Neuronal stem cell (in vitro differentiated cells): ENCODE results near the gene FOXP2.

ENCODE experiments used
- DNase-seq: peaks from one replicate; pipeline ENCODE4 v3.0.0-alpha.2; 2013; ENCODE audit warnings: low spot score
- H2AFZ ChIP-seq: one replicate; pipeline ENCODE4 v1.6.1; 2013; ENCODE audit warnings: mild to moderate bottlenecking, low read length, inconsistent platforms
- H2AK5ac ChIP-seq: 2 replicates; pipeline ENCODE4 v1.6.1; 2013; ENCODE audit warnings: low read depth, mild to moderate bottlenecking, inconsistent platforms, low read length, moderate library complexity, mixed read lengths
- H2BK120ac ChIP-seq: 2 replicates; pipeline ENCODE4 v1.6.1; 2013; ENCODE audit warnings: low read depth, mild to moderate bottlenecking, inconsistent platforms, low read length, moderate library complexity, mixed read lengths
- H2BK12ac ChIP-seq: one replicate; pipeline ENCODE4 v1.6.1; 2013; ENCODE audit warnings: low read length, inconsistent platforms
- H2BK15ac ChIP-seq: 2 replicates; pipeline ENCODE4 v1.6.1; 2013; ENCODE audit warnings: mild to moderate bottlenecking, low read length, inconsistent platforms, mixed read lengths
- H2BK5ac ChIP-seq: one replicate; pipeline ENCODE4 v1.6.1; 2013; ENCODE audit warnings: inconsistent platforms, mild to moderate bottlenecking, low read length, moderate library complexity
- H3K14ac ChIP-seq: one replicate; pipeline ENCODE4 v1.6.1; 2013; ENCODE audit warnings: low read length, inconsistent platforms
- H3K18ac ChIP-seq: 2 replicates; pipeline ENCODE4 v1.6.1; 2013; ENCODE audit warnings: low read length, inconsistent platforms
- H3K23ac ChIP-seq: 2 replicates; pipeline ENCODE4 v1.6.1; 2013; ENCODE audit warnings: low read depth, mild to moderate bottlenecking, mixed read lengths, low read length, inconsistent platforms; ENCODE audit not compliant: poor library complexity
- H3K27ac ChIP-seq: replicated peaks from 3 replicates; pipeline ENCODE4 v1.5.1; 2013; ENCODE audit warnings: low read length, inconsistent platforms
- H3K27me3 ChIP-seq, 3 experiments: 2 replicates each; pipeline ENCODE4 v1.6.1; 2013; ENCODE audit warnings: low read length in 3 of 3, mild to moderate bottlenecking in 2 of 3, inconsistent platforms in 1 of 3, low read depth in 1 of 3, mixed read lengths in 1 of 3, moderate library complexity in 1 of 3; ENCODE audit not compliant: control insufficient read depth in 3 of 3, insufficient read depth in 3 of 3
- H3K36me3 ChIP-seq, 2 donors: replicated peaks in 1 of 2; 2 replicates each; pipeline ENCODE4 v1.6.1; 2013; ENCODE audit warnings: low read length in 2 of 2; ENCODE audit not compliant: control insufficient read depth in 2 of 2, insufficient read depth in 2 of 2
- H3K4ac ChIP-seq: 2 replicates; pipeline ENCODE4 v1.6.1; 2013; ENCODE audit warnings: inconsistent platforms, mild to moderate bottlenecking, low read length, moderate library complexity
- H3K4me1 ChIP-seq, 2 donors: 1 replicate in 1 of 2; 2 replicates in 1 of 2; pipeline ENCODE4 v1.6.1; 2013; ENCODE audit warnings: low read length in 2 of 2, low read depth in 1 of 2; ENCODE audit not compliant: control insufficient read depth in 2 of 2, insufficient read depth in 1 of 2
- H3K4me2 ChIP-seq: one replicate; pipeline ENCODE4 v1.6.1; 2013; ENCODE audit warnings: mild to moderate bottlenecking, low read length, inconsistent platforms; ENCODE audit not compliant: insufficient read depth, poor library complexity, severe bottlenecking
- H3K4me3 ChIP-seq, 2 donors: 2 replicates each; pipeline ENCODE4 v1.5.1; 2013; ENCODE audit warnings: low read length in 2 of 2, mild to moderate bottlenecking in 2 of 2, inconsistent platforms in 1 of 2, moderate library complexity in 1 of 2
- H3K79me1 ChIP-seq: one replicate; pipeline ENCODE4 v1.6.1; 2013; ENCODE audit warnings: low read depth, mild to moderate bottlenecking, inconsistent platforms, low read length, moderate library complexity
- H3K9ac ChIP-seq: one replicate; pipeline ENCODE4 v1.6.1; 2013; ENCODE audit warnings: mild to moderate bottlenecking, low read depth, low read length, inconsistent platforms; ENCODE audit not compliant: poor library complexity
- H3K9me3 ChIP-seq, 2 donors: replicated peaks in 1 of 2; 2 replicates each; pipeline versions ENCODE3 to v1.6.1; 2013; ENCODE audit warnings: low read length in 2 of 2, mild to moderate bottlenecking in 2 of 2, inconsistent platforms in 1 of 2, low read depth in 1 of 2, mixed read lengths in 1 of 2, moderate library complexity in 1 of 2; ENCODE audit not compliant: control insufficient read depth in 2 of 2, insufficient read depth in 1 of 2
- H4K8ac ChIP-seq: one replicate; pipeline ENCODE4 v1.6.1; 2013; ENCODE audit warnings: low read depth, mild to moderate bottlenecking, inconsistent platforms, low read length, moderate library complexity
- H4K91ac ChIP-seq: one replicate; pipeline ENCODE4 v1.6.1; 2013; ENCODE audit warnings: low read length, low read depth, mild to moderate bottlenecking, inconsistent platforms; ENCODE audit not compliant: poor library complexity
- WGBS, 2 donors: extraction: QIAGEN DNeasy Blood & Tissue Kit; methylation state at CpG; one replicate each; pipeline ENCODE4 v1.1.7; 2013; ENCODE audit warnings: missing lambda C conversion rate in 2 of 2, mixed read lengths in 1 of 2; ENCODE audit not compliant: insufficient read length in 2 of 2, insufficient replicate concordance in 1 of 2; ENCODE audit errors: extremely low coverage in 2 of 2; 5-methylcytosine and 5-hydroxymethylcytosine counted together

FOXP2 gene

DNA sequence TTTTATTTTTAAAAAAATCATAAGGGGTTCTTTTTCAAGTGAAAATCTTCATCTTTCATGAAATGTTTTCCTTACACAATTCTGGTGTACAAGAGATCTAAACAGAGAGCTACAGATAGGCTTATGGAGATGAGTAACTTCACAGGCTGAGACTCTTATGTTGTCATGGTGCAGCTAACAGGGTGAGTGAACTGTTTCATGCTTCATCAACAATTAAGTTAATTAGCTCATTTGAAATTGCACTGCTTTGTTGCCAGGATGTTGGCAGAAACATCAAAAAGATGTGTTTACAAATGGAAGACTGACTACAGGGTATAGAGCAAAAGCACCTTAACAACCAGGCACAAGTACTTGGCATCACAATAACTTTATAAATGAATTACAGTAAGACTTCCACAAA is 230.8 kb downstream of the FOXP2 start:
- H2BK5ac ChIP-seq, result no peak overlapping the region
- no peaks in the 10 kb centered on the region for H3K79me1 ChIP-seq
- peaks cover 0 to 1% of the 10 kb centered on the region in 2 donors for H3K4me1 ChIP-seq
- H3K27ac ChIP-seq, result no peak overlapping the region
- no peaks in the 10 kb centered on the region for H3K27me3 ChIP-seq
- no peak overlapping the region for H3K18ac ChIP-seq
- H3K14ac ChIP-seq, result no peak overlapping the region
- H3K36me3 ChIP-seq, result peaks cover 0 to 3% of the 10 kb centered on the region in 2 donors
- H3K9ac ChIP-seq, result no peak overlapping the region
- H3K4me2 ChIP-seq, result no peak overlapping the region
- no peak overlapping the region for H2BK12ac ChIP-seq
- no peak overlapping the region for H2AK5ac ChIP-seq
- H2AFZ ChIP-seq, result no peak overlapping the region
- DNase-seq, result no peak
- no peak overlapping the region for H3K4me3 ChIP-seq
- H3K4ac ChIP-seq, result no peak overlapping the region
- no peak overlapping the region for H2BK120ac ChIP-seq
- H3K23ac ChIP-seq, result no peak overlapping the region
- no peak overlapping the region for H4K8ac ChIP-seq
- H4K91ac ChIP-seq, result no peak overlapping the region
- H3K9me3 ChIP-seq, result no peaks in the 10 kb centered on the region
- no peak overlapping the region for H2BK15ac ChIP-seq

DNA sequence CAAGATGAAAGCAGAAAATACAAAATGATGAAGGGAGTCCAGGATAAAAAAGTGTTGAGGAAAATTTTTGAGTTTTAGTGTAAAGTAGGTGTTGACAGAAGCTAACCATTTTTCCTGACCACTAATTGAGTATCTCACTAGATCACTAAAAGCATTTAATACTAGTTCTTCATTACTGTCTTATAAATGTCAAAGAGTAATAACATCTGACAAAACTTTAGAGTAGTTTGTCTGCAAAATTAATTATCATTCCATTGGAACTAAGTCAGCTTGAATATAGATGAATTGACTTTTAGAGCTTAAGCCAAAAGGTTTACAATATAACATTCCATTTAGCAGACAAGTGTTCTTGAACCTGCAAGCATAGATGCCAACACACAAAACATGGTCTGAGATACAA is 232.9 kb downstream of the FOXP2 start:
- Histone ChIP-seq H4K91ac (no peak overlapping the region), H3K23ac (no peak overlapping the region), H3K4me2 (no peak overlapping the region), H2BK5ac (no peak overlapping the region), H3K9me3 (no peaks in the 10 kb centered on the region), H3K9ac (no peak overlapping the region), H2AFZ (no peak overlapping the region), H3K4me1 (peaks cover 0 to 3% of the 10 kb centered on the region in 2 donors), H3K18ac (no peak overlapping the region), H2BK120ac (no peak overlapping the region), H3K4me3 (no peak overlapping the region), H3K36me3 (peaks cover 0 to 5% of the 10 kb centered on the region in 2 donors), H3K4ac (no peak overlapping the region), H2BK15ac (no peak overlapping the region), H2AK5ac (no peak overlapping the region), H3K27me3 (no peaks in the 10 kb centered on the region), H4K8ac (no peak overlapping the region), H3K79me1 (no peaks in the 10 kb centered on the region), H3K27ac (no peak overlapping the region), H3K14ac (no peak overlapping the region), H2BK12ac (no peak overlapping the region)
- no peak for DNase-seq

DNA sequence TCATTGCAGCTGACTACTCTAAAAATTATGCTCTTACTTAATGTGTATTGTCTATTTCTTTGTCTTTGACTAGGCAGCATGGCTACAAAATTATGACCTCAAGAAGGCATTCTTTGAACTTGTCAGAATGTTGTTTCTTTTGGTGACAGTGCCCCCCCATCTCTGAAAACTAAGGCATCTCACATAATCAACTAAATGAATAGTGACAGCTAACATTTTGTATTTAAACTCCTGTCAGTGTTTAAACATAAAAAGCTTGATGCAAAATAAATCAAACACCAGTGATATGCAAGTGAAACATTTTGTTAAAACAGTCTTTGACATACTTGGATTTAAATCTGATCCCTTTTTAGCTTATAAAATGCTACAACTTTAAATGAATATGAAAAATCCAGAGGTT is 233.5 kb downstream of the FOXP2 start:
- peaks cover 0 to 3% of the 10 kb centered on the region in 2 donors for H3K4me1 ChIP-seq
- no peak overlapping the region for H2BK5ac ChIP-seq
- no peak overlapping the region for H3K4me3 ChIP-seq
- H3K23ac ChIP-seq, result no peak overlapping the region
- H3K9ac ChIP-seq, result no peak overlapping the region
- no peak overlapping the region for H4K8ac ChIP-seq
- no peak overlapping the region for H2AK5ac ChIP-seq
- peaks cover 0 to 6% of the 10 kb centered on the region in 2 donors for H3K36me3 ChIP-seq
- no peak overlapping the region for H2BK15ac ChIP-seq
- H2AFZ ChIP-seq, result no peak overlapping the region
- H3K14ac ChIP-seq, result no peak overlapping the region
- no peak overlapping the region for H3K18ac ChIP-seq
- no peak overlapping the region for H3K4ac ChIP-seq
- no peaks in the 10 kb centered on the region for H3K79me1 ChIP-seq
- H2BK12ac ChIP-seq, result no peak overlapping the region
- no peak overlapping the region for H2BK120ac ChIP-seq
- DNase-seq, result no peak
- no peak overlapping the region for H4K91ac ChIP-seq
- no peak overlapping the region for H3K4me2 ChIP-seq
- no peaks in the 10 kb centered on the region for H3K9me3 ChIP-seq
- H3K27me3 ChIP-seq, result no peaks in the 10 kb centered on the region
- H3K27ac ChIP-seq, result no peak overlapping the region

DNA sequence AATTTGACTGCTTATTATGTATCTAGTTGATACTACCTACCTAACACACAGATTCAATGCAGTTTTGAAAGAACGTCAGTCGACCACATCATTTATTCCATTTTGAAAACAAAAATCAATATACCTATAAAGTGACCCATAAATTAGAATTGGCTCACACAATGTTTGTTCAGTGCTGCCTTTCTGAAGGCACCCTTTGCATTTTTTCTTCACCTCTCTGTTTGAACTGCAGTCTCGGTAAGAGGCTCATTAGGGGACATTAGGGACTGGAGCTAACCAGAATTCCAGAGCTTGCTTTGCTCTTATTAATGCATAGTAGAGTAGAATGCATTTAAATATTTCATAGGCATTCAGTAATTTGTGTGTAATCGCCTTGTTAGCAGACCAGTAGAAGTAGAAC is 234.1 kb downstream of the FOXP2 start:
- DNase-seq, result no peak
- peaks cover 0 to 11% of the 10 kb centered on the region in 2 donors for H3K36me3 ChIP-seq

More for the DNA sequence above, 234.1 kb downstream of the FOXP2 start:
- H3K9ac ChIP-seq, result no peak overlapping the region
- H2BK15ac ChIP-seq, result no peak overlapping the region
- no peak overlapping the region for H3K4me2 ChIP-seq
- H3K4ac ChIP-seq, result no peak overlapping the region
- H3K27ac ChIP-seq, result no peak overlapping the region
- no peak overlapping the region for H2BK12ac ChIP-seq
- H2BK5ac ChIP-seq, result no peak overlapping the region
- H4K8ac ChIP-seq, result no peak overlapping the region
- H4K91ac ChIP-seq, result no peak overlapping the region
- H3K79me1 ChIP-seq, result no peaks in the 10 kb centered on the region
- no peak overlapping the region for H3K18ac ChIP-seq
- no peak overlapping the region for H3K4me3 ChIP-seq
- H3K9me3 ChIP-seq, result no peaks in the 10 kb centered on the region
- no CpG with 5 or more reads among the region's 4 CpGs for WGBS, 2 donors
- H3K23ac ChIP-seq, result no peak overlapping the region
- H3K27me3 ChIP-seq, result no peaks in the 10 kb centered on the region
- no peak overlapping the region for H3K14ac ChIP-seq
- H2BK120ac ChIP-seq, result no peak overlapping the region
- peaks cover 0 to 3% of the 10 kb centered on the region in 2 donors for H3K4me1 ChIP-seq
- H2AFZ ChIP-seq, result no peak overlapping the region
- no peak overlapping the region for H2AK5ac ChIP-seq
